Vagina (tissue), 2 donors: ENCODE data around the gene NYAP2. TPM values are rescaled to one million over a fixed set of nuclear protein-coding genes. Genes with fewer than 3 reads are reported as not detected.

ENCODE experiments used
- DNase-seq, 2 donors: peaks; one replicate each; pipeline ENCODE4 v3.0.0-alpha.2; 2017; ENCODE audit errors: extremely low spot score in 2 of 2
- H3K27ac ChIP-seq: fragments of 200-600 bp; sonication (generic); one replicate; pipeline ENCODE4 v1.5.1; 2019
- H3K27me3 ChIP-seq: fragments of 200-600 bp; sonication (generic); one replicate; pipeline ENCODE4 v1.5.1; 2019
- H3K36me3 ChIP-seq, 2 donors: fragments of 200-600 bp; sonication (generic); one replicate each; pipeline ENCODE4 v1.5.1; 2017 to 2019
- H3K4me1 ChIP-seq: fragments of 200-600 bp; sonication (generic); one replicate; pipeline ENCODE4 v1.5.1; 2019
- H3K4me3 ChIP-seq, 2 donors: fragments of 200-600 bp; sonication (generic); 1 replicate in 1 of 2; 2 replicates in 1 of 2; pipeline ENCODE4 v1.5.1; 2016 to 2019
- H3K9me3 ChIP-seq: fragments of 200-600 bp; sonication (generic); one replicate; pipeline ENCODE4 v1.5.1; 2019
- CTCF ChIP-seq, 3 experiments: fragments of 450-650 bp in 2 of 3; fragments of 200-600 bp in 1 of 3; sonication (generic) in 1 of 3; IDR thresholded peaks; one replicate each; pipeline ENCODE4 v1.5.1; 2017 to 2019; ENCODE audit warnings: antibody characterized with exemption in 3 of 3, mild to moderate bottlenecking in 2 of 3, moderate library complexity in 2 of 3
- POLR2A ChIP-seq, 2 donors: fragments of 450-650 bp; IDR thresholded peaks; one replicate each; pipeline ENCODE4 v1.6.1; 2017; ENCODE audit warnings: antibody characterized with exemption in 2 of 2, mild to moderate bottlenecking in 2 of 2, moderate library complexity in 2 of 2
- POLR2AphosphoS5 ChIP-seq, 2 donors: sonication (generic); formaldehyde crosslinking; IDR thresholded peaks; one replicate each; pipeline ENCODE4 v1.9.0; 2017; ENCODE audit warnings: antibody characterized with exemption in 2 of 2, mild to moderate bottlenecking in 2 of 2, low read depth in 1 of 2; ENCODE audit not compliant: insufficient read depth in 1 of 2
- intact Hi-C: fragments of 100-400 bp; cut with DNase I; formaldehyde crosslinking; loops from one replicate; pipeline ENCODE4 v1.15.1; 2023
- total RNA-seq: library from RNA; depleted of rRNA; stranded (reverse); fragments of >200 nt; gene quantifications from one replicate; pipeline ENCODE4 v1.2.3, GENCODE V29; 2016

The NYAP2 gene
- total RNA-seq, 1 donor from 2014 or later = 0.25 TPM

- intact Hi-C loops = no loop called here
These were observed 261.0 kb downstream of the NYAP2 start for GRCh38 chr2:225660262-225661131.

GRCh38 chr2:225662101-225662500 is 262.6 kb downstream of the NYAP2 start:
- TF ChIP-seq CTCF (IDR thresholded peaks at IDR 0.05) (no peak), POLR2A (IDR thresholded peaks at IDR 0.05) (no peak), POLR2AphosphoS5 (IDR thresholded peaks at IDR 0.05; ENCODE audit: insufficient read depth in 1 of 2, low read depth in 1 of 2) (no peak)
- intact Hi-C loops = no loop called here
- Histone ChIP-seq H3K27me3 (no peaks in the 10 kb centered on the region), H3K4me1 (no peaks in the 10 kb centered on the region), H3K9me3 (no peaks in the 10 kb centered on the region), H3K36me3 (no peaks in the 10 kb centered on the region), H3K27ac (no peak overlapping the region), H3K4me3 (no peak overlapping the region)
- no peak for DNase-seq

More at GRCh38 chr2:225660262-225661131, 261.0 kb downstream of the NYAP2 start:
- no peaks in the 10 kb centered on the region for H3K9me3 ChIP-seq
- H3K36me3 ChIP-seq = no peaks in the 10 kb centered on the region
- H3K4me3 ChIP-seq = no peak overlapping the region
- TF ChIP-seq POLR2A (IDR thresholded peaks at IDR 0.05) = no peak
- TF ChIP-seq CTCF (IDR thresholded peaks at IDR 0.05) = peak; percentile 54 to 59 (median 55)
- no peak for DNase-seq
- no peak overlapping the region for H3K27ac ChIP-seq
- H3K27me3 ChIP-seq = no peaks in the 10 kb centered on the region
- H3K4me1 ChIP-seq = no peaks in the 10 kb centered on the region

DNA sequence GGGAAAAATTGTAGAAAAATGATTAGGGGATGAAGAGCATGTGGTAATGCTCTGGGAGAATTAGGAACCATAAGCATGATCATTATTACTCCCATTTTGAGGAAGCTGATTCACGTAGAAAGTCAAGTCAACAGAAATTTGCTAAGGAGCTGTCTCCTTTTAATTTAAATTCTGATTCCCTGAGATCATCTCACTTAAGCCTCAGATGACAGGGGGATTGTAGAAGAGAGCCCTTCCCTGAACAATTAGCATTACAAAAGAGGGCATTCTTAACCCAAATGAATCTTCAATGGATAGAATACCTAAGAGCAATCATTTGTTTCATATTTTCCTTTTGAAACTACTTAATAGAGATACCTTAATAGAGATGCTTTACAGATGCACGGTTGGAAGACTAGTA is 267.9 kb downstream of the NYAP2 start:
- Histone ChIP-seq H3K27ac (no peak overlapping the region), H3K27me3 (no peaks in the 10 kb centered on the region), H3K36me3 (no peaks in the 10 kb centered on the region), H3K4me3 (no peak overlapping the region), H3K4me1 (no peaks in the 10 kb centered on the region), H3K9me3 (no peaks in the 10 kb centered on the region)
- intact Hi-C loops = loop anchor here (5.0 kb wide), 1 partner anchor 1320 kb away; no protein-coding TSS in a partner anchor
- no peak for DNase-seq
- TF ChIP-seq CTCF (IDR thresholded peaks at IDR 0.05) (no peak), POLR2A (IDR thresholded peaks at IDR 0.05) (no peak), POLR2AphosphoS5 (IDR thresholded peaks at IDR 0.05; ENCODE audit: insufficient read depth in 1 of 2, low read depth in 1 of 2) (no peak)

DNA sequence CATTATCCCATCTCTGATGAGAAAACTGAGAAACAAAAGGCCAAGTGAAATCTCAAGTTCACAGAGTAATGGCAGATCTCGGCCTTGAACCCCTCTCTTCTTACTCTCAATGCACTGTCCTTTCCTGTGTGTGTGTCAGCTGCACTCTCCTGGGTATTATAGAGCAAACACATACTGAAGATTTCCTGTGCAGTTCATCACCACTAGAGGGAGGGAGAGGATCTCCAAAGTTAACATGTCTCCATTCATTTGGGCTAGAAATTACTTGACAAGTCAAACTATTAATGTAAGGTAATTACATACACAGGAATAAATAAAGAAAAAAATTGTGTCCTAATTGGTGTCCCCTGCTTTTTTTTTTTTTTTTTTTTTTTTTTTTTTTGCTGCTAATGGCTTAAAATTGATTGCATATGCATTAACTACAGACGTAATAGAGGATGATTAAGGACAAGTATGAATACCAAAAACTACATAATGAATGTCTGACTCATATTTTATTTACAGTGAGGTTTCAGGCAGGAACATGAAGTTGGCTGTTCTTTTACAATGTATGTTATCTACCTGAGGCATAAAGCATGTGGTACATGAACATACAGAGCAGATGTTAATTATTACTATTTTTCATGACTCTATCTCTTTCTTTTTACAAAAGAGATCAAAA is 269.2 kb downstream of the NYAP2 start:
- H3K9me3 ChIP-seq = no peaks in the 10 kb centered on the region
- H3K27me3 ChIP-seq = no peaks in the 10 kb centered on the region
- no peak overlapping the region for H3K27ac ChIP-seq
- intact Hi-C loops = loop anchor here (5.0 kb wide), 1 partner anchor 1319 kb away; no protein-coding TSS in a partner anchor
- H3K4me1 ChIP-seq = no peaks in the 10 kb centered on the region
- DNase-seq = no peak
- H3K36me3 ChIP-seq = no peaks in the 10 kb centered on the region
- no peak overlapping the region for H3K4me3 ChIP-seq
- TF ChIP-seq POLR2A (IDR thresholded peaks at IDR 0.05) (no peak), CTCF (IDR thresholded peaks at IDR 0.05) (peak; percentile 40 to 67 (median 55)), POLR2AphosphoS5 (IDR thresholded peaks at IDR 0.05; ENCODE audit: insufficient read depth in 1 of 2, low read depth in 1 of 2) (no peak)
